NCI-H1694 (cell line): Measurements from ENCODE around the gene LMAN2.
"Not testable (repeated sequence)": the region's sequence is repeated elsewhere in the genome, so short reads cannot be mapped to it uniquely, and the experiment has no call there.

Source experiments
- DNase-seq: peaks from one replicate; lab custom pipeline; 2025; lab: John Stamatoyannopoulos, UW

LMAN2 gene

DNA sequence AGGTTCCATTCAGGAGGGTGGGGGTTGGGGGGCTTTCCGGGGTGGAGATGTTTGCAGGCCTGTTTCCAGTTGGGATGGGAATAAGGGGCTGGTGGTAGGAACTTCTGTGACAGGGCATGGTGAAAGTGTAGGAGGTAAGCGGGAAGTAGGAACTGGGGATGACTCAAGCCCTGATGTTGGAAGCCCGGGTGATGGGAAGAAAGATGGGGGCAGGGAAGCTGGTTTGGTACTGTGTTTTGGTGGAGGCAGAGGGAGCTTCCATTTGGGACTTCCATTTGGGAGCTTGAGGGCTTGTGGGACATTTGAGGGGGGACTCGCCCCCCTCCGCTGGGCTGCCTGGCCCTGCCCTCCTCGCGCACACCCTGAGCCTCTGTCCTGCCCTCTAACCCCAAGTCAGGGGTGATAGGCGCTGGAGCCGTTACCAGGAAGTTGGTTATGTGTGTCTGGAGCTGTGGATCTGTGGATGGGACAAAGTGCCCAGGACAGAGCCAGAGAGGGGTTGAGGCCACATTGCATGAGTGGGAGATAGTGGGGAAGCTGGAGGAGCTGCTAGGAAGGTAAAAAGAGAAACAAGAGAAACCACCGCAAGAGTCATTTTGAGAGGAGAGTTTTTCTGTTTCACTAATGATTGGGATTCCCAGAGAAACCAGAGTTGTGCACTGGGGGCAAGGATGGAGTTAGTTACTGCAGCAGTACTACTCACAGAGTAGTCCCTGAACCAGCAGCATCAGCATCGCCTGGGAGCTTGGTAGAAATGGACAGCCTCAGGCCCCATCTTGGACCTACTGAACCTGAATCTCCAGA, 12.9 kb upstream of the LMAN2 start:
- no peak for DNase-seq

DNA sequence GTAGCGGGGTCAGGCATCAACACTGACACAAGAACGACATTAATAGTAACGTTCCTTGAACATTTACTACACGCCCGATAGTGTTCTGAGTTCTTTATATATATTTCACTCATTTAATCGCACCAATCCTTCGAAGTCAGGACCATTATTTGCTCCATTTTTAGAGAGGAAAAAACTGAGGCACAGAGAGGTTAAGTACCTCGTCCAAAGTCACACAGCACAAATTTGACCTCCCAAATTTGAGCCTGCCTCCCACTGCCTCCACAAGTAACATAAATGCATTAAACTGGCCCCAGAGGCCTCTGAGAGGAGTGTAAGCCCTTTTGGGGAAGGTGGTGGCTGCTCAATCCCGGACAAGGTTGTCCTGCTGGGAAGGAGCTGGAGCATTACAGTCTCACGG, 12.1 kb upstream of the LMAN2 start:
- DNase-seq = no peak

DNA sequence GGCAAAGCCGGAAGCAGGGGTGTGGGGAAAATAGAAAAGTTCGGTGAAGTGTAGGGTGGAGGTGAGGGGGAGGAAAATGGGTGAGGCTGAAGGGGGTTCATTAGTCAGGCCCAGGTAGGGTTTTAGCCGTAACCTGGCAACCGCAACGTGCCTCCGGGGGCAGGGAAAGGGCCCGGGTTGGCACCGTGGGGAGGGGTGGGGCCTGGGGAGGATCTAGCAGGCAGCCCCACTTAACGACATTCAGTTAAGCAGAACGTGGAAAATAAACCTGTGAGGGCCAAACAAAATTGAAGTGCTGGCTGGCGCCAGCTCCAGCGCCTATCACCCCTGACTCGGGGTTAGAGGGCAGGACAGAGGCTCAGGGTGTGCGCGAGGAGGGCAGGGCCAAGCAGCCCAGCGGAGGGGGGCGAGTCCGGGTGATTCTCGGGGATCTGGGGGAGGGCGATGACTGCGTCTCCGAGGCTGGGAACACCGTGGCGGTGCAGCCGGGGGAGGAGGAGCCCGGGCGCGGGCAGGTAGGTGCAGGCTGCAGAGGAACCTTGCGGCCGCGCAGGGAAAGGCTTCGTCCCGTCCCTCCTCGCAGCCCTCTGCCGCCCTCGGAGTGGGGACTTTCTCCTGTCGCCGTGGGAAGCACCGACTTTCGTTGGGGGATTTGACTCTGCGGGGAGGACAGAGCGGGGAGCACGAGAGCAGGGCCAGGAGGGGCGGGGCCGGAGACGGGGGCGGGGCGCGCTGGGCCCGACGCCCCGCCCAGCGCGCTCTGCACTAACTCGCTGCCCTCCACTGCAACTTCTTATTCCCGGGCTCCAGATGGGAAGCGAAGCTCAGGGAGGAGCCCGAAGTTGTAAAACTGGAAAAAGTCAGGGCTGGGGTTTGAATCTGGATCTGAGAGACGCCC, 11.4 kb upstream of the LMAN2 start:
- no peak for DNase-seq

DNA sequence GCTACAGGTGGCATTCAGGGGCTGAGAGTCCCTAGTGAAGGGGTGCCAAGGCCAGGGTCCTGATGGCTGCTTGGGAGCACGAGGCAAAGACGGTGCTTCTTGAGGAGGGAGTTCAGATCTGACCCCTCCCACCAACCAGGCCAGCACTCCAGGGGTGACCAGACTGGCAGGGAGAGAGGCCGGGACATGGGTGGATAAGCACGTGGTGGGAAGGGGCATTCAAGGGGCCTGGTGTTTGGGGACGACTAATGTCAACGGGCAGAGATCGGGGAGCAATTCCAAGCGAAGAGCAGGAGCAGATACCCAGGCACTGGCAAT, 10.8 kb upstream of the LMAN2 start:
- DNase-seq = no peak

DNA sequence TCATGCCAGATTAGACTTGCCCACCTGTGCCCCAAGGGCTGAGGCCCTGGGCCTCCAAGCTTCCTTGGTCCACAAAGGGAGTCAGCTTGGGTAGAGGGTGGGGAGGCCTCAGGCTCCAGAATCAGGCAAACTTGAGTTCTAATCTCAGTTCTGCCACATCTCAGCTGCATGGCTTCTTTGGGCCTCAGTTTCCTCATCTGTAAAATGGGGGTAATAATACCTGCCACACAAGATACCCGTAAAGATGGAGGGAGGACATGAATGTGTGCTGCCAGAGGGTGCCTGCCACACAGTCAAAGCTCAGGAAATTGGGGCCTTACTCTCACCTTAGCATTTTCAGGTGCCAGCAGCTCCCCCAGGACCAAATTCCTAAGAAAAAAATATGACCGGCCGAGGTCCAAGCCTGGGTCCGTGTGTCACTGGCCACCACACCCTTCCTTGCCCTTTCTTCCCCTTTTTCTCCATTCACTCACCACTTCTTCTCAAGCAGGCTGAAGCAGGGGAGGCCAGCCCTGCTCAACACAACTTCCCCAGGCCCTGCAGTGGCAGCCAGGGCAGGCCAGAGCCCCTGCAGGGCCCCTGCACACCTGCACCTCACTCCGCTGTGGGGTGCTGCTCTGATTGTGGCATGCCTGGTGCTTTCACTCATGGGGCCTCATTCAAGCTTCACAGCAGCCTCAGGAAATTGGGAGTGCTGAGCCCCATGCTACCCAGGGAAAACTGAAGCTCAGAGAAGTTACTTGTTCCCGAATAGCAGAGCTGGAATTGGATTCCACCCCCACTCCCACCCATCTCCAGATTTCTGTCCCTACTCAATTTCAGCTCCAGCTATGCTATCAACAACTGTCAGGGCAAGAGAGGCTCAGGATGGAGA, 10.2 kb upstream of the LMAN2 start:
- DNase-seq = no peak

DNA sequence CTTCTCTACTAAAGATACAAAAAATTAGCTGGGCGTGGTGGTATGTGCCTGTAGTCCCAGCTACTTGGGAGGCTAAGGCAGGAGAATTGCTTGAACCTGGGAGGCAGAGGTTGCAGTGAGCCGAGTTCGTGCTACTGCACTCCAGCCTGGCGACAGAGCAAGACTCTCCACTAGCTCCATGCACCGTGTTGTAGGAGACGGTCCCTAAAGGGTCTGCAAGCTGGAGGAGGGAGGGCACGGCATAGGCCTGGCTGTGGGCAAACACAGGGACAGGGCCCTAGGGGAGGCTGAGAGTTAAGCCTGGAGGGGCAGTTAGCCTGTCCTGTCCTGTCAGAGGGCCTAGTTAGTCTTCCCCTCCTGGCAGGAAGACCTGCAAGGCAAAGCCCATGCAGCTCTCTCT, 9.3 kb upstream of the LMAN2 start:
- DNase-seq = not testable (repeated sequence)

DNA sequence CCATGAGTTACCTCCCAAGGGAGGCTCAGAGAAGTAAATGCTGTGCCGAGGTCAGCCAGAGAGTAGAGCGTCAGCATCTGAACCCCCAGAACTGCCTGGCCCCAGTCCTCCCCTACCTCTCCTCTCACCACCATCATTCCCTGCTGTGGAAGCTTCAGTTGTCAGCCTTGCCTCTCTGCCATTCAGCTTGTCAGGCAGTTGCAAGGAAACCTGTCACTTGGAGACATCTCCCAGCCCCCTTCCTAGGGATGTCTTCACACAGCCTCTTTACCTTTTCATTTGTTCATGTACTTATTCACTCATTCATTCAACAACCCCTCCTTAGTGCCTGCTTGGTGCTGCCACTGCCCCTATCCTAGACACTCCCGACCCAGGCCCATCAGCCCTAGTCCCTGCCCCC, 8.4 kb upstream of the LMAN2 start:
- no peak for DNase-seq

DNA sequence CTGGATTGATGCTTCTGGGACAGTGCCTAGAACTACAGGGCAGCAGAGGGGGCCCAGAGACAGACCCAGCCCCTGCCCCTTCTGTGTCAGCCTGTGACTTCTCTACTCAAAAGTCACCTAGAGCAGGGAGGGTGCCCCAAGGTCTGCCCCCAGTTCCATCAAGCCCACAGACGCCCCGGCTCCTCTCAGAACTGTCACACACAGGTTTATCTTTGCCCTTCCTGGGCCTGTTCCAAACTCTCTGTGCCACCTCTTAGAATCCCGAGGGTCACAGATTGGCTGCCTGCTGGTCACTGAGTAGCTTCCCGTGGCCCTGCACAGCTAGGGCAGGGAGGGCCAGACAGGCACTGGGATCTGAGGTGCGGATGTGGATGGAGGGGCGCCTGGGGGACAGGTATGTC, 8.0 kb upstream of the LMAN2 start:
- no peak for DNase-seq

DNA sequence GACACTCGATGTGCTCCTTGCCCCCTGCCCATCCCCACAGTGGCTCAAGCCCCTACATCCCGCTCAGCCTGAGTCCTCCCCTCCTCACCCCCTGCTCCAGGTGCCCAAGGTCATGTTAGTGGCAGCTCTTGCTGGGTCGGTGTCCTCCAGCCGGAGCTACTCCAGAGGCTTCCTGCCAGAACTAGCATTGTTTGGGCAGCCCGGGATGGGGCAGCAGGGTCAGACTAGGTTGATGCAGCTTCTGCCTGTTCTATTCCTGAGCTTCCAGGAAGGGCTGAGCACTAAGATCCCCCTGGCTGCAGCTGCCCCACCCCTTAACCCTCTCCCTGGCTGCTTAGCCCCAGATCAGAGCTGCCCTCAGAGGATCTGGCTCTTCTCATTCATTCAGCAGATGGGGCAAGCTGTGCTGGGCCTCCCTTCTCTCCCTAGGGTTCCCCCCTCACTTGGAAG, 6.9 kb upstream of the LMAN2 start:
- DNase-seq = no peak

DNA sequence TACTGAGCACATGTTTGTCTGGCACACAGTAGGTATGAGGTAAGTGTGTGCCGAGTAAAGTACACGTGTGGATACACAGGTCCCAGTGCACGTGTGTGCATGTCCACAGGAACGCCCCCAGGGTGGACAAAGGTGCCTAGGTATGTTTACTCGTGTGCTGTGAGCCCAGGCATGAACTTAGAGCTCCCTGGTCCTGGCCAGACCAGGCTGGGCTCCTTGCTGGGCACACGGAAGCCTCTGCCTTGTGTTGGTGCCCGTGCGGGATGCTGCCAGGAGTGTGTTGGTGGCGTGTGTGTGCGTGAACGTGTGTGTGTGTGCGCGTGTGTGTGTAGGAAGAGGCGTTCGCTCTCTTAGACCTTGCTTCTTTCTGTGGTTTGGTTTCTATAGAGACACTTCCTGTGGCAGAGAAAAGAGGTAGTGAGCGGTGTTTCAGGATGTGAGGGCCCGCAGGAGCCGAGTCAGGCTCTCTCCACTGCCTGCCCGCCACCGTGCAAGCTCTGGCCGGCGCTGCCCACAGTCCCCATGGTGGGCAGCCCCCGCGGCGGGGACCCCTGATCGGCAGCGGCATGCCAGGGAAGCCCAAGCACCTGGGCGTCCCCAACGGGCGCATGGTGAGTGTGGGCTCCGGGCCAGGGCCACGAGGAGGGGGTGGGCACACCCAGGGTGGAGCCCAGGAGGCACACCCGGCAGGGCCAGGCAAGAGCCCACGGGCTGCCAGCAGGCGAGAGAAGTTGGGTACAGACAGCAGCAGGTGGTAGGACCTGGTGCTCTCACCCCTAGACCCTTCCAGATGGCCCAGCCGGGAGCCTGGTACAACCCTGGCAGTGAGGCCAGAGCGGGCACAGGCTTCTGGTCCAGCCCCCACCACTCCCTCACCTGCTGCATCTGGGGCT, 6.2 kb upstream of the LMAN2 start, which contains the start of gene RGS14:
RGS14 (plus strand) TSS at position 466 of the 893 bp plus-strand sequence; CDS start at position 567, 101 bp downstream.
- DNase-seq = no peak

DNA sequence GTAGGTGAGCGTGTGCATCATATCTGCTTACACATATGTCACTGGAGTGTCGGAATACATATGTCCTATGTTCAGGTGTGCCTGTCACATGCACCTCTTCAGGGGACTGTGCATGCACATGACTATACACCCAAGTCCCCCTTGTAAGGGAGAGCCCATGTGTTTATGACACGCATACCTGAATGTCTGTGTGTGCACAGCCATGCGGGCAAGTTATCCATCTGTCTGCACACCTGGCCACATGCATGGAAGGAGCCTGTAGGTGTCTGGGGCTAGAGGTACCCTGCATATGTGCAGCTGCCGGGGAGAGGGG, 5.6 kb upstream of the LMAN2 start:
- DNase-seq = no peak

DNA sequence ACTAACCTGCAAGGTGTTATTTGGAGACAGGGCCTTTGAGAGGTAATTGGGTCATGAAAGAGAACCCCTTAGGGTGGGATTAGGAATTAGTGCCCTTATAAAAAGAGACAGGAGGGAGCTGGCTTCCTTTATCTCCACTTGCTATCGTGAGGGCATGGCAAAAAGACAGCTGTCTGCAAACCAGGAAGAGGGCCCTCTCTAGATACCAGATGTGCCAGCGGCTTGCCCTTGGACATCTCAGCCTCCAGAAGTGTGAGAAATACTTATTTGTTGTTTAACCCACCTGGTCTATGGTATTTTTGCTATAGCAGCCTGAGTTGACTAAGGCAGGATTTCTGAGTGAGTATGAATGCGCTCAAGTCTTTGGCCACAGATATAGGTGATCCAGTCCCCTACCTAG, 5.3 kb upstream of the LMAN2 start:
- DNase-seq = no peak

DNA sequence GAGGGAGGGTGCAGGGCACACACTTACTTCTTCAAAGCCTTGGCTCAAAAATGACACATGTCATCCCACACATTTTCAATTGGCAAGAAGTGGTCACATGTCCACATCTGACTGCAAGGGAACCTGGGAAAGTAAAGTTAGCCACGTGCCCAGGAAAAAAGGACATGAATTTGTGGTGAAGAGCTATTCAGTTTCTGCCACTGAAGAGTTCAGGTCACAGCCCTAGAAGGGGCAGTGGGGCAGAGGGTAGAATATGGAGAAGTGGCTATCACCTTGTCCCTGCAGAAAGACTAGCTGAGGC, 4.3 kb upstream of the LMAN2 start:
- DNase-seq = no peak

DNA sequence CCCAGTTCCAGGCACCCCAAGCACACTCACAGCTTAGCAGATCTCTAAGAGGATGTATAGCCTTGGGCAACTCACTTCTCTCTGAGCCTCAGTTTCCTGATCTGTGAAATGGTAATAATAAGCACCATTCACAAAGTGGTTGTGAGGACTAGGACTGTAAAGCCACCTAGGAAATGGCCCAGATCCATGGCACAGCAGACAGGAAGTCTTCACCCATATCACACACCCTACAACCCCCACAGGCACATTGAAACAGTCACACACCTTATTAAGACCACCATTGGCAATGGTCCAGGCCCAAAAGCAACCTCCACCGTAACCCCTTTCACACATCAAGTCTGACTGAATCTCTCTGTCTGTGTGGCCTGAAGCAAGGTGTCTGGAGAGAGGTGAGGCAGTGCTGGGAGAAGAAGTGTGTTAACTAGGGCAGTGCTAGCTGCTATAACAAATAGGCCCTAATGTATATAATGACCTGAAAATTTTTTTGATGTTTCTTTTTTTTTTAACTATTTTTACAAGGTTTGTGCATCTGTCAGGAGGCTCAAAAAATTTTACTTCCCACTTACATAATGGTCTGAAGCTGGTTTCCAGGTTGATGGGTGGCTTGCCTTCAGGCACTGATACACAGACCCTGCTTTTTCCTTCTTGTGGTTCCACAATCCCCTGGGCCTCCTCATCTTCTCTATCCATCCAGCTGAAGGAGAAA, 3.8 kb upstream of the LMAN2 start:
- DNase-seq = no peak

DNA sequence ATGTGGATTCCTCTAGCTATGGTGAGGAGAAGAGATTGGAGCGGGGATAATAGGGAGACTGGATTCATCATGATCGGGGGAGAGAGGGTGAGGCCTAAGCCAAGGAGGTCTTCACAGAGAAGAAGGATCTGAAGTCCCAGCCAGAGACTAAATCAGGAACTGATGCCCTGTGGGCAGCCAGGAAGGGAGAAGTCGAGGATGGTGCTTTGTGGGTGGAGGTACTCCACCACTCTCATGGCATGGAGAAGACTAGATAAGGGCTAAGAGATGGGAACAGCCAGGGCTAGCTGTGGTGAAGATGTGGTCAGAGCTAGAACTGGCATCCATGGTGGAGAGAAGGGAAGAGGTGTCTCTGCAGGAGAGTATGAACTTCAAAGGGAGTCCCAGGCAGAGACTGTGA, 3.2 kb upstream of the LMAN2 start:
- no peak for DNase-seq

DNA sequence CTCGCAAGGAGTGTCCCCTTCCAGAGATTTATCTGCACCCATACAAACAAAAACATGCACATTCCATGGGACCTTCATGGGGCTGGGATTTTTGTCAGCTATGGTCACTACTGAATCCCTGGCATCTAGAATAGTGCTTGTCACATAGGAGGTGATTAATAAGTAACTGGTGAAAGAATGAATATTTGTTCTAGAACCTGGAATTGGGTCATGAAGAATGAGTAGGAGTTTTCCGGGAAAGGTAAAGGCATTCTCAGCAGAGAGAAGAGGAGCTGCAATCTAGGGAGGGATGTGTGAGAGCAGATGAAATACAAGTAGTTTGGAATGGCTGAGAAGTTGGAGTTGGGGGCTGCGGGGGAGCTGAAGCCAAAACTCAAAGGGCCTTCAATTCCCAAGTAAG, 2.8 kb upstream of the LMAN2 start:
- DNase-seq = no peak

DNA sequence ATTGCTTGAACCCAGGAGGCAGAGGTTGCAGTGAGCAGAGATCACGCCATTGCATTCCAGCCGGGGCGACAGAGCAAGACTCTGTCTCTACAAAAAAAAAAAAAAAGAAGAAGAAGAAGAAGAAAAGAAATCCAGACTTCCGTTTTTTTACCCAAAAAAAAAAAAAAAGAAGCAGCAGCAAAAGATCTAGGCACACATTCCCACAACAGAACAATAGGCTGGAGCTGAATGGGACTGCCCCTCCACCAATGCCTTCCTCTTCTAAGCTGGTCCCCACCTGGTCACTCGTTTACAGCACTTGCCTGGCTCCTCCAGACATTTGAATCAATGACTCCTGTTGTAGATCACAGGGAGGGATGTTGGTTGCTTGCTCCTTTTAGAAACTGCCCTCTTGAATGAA, 1.6 kb upstream of the LMAN2 start:
- DNase-seq = no peak

DNA sequence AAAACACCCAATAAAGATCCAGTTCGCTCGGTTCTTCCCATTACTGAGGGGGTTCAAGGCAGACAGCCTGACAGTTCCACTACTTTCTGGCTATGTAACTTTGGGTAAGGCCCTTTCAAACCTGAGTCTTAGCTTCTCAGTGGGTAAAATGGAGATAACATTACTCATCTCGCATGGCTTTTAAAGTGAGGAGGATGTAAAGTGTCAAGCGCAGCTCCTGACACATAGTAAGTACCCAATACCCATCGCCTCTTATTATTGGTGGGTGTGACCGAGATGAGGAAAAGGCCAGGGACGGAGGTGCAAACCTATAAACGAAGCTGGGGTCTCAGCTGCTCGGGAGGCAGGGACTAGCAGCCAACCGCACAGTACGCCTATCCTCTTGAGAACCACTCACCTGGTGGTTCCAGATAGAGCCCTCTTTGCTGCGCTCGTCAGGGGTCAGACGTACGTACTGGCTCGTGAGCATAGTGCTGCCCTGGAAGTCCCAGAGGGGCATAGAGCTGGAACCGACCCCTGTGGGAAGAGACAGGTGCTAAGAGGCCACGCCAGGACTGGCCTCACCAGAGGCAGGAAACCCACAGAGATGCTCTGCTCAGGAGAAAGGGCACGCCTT, 584 bp downstream of the LMAN2 start:
- no peak for DNase-seq

DNA sequence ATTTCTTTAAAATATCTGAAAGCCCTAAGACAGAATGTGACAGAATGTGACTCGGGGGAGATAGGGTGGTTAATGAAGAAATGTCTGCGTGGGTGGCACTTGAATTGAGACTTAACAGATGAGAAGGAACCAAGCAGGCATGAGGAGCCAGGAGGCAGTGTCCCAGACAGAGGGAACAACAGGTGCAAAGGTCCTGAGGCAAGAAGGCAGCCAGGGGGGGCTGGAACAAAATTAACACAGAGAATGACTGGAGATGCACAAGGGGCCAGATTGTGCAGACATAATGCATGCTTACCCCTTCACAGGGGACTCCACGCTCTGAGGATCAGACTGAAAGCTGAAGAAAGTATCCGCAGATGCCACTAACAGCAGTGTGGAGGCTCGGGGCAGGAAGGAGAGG, 1.7 kb downstream of the LMAN2 start:
- DNase-seq = no peak

DNA sequence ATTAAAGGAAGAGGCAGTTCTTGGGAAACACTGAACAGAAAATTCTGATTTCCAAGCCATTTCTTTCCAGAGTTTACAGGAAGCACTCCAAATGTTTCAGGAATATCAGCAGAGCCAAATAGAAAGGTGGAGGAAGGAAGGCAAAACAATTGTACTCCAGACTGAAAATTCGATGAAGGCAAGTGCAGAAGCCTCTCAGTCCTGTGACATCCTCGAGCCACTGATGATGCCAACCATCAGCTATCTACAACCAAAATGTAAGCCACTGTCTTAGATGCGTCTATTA, 2.2 kb downstream of the LMAN2 start:
- DNase-seq = no peak

DNA sequence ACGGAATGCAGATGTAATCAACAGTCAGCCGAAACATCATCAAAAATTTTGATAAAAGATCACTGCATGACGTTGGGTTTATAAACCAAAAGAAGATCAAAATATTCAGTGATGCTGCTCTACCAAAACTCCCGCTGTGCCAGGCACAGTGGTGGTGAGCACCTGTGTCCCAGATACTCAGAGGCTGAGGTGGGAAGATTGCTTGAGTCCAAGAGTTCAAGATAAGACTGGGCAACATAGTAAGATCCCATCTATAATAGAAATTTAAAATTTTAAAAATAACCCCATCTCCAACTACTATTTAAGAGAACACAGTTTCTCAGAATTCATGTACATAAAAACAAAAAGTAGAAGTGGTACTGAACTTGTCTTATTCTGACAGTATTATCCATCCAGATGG, 3.8 kb downstream of the LMAN2 start:
- no peak for DNase-seq
